ENCODE measurements around the gene BAMBI. TPM values are rescaled to one million over a fixed set of nuclear protein-coding genes. Genes with fewer than 3 reads are reported as not detected.
A peak's percentile ranks its signal among the peaks of the same experiment; 100 is the strongest.

BAMBI gene
- total and polyA plus RNA-seq, 5 donors from 2014 or later = 0.20 to 1.2 TPM; not detected in 3

- Histone ChIP-seq H3K9me3 (ENCODE audit: control insufficient read depth in 2 of 2, low read length in 2 of 2) (no peaks in the 10 kb centered on the region), H3K27me3 (ENCODE audit: control insufficient read depth, insufficient read depth, low read length) (peaks cover 3% of the 10 kb centered on the region), H3K27ac (ENCODE audit: insufficient read depth, low read length, poor library complexity, severe bottlenecking) (no peak overlapping the region), H3K4me1 (ENCODE audit: control insufficient read depth, insufficient read depth, low read length, poor library complexity, severe bottlenecking) (no peaks in the 10 kb centered on the region), H3K36me3 (ENCODE audit: control insufficient read depth, insufficient read depth, low read length) (no peaks in the 10 kb centered on the region), H3K4me3 (ENCODE audit: low read depth, low read length) (no peak overlapping the region)
- no peaks in the 10 kb centered on the region for H3K9me3 Mint-ChIP-seq
- H3K36me3 Mint-ChIP-seq = no peaks in the 10 kb centered on the region
- H3K4me3 Mint-ChIP-seq = no peak overlapping the region
- peaks cover 52% of the 10 kb centered on the region for H3K27me3 Mint-ChIP-seq
- DNase-seq = no peak
- ATAC-seq (ENCODE audit: low read depth in 2 of 2) = no peak
- peaks cover 0 to 8% (median 0%) of the 10 kb centered on the region in 4 donors for H3K4me1 Mint-ChIP-seq
- H3K27ac Mint-ChIP-seq = no peak overlapping the region
Measured at GRCh38 chr10:28719789-28720436, 42.6 kb downstream of the BAMBI start.

GRCh38 chr10:28721318-28721951, 44.1 kb downstream of the BAMBI start:
- Histone ChIP-seq H3K9me3 (ENCODE audit: control insufficient read depth in 2 of 2, low read length in 2 of 2) (no peaks in the 10 kb centered on the region), H3K4me1 (ENCODE audit: control insufficient read depth, insufficient read depth, low read length, poor library complexity, severe bottlenecking) (no peaks in the 10 kb centered on the region), H3K4me3 (ENCODE audit: low read depth, low read length) (no peak overlapping the region), H3K36me3 (ENCODE audit: control insufficient read depth, insufficient read depth, low read length) (no peaks in the 10 kb centered on the region), H3K27ac (ENCODE audit: insufficient read depth, low read length, poor library complexity, severe bottlenecking) (no peak overlapping the region), H3K27me3 (ENCODE audit: control insufficient read depth, insufficient read depth, low read length) (peaks cover 3% of the 10 kb centered on the region)
- H3K4me3 Mint-ChIP-seq = peak overlapping the region in 1 of 4 donors; percentile 38
- DNase-seq = no peak
- H3K4me1 Mint-ChIP-seq = peaks cover 0 to 8% (median 0%) of the 10 kb centered on the region in 4 donors
- no peak overlapping the region for H3K27ac Mint-ChIP-seq
- no peaks in the 10 kb centered on the region for H3K9me3 Mint-ChIP-seq
- no peak for ATAC-seq (ENCODE audit: low read depth in 2 of 2)
- H3K36me3 Mint-ChIP-seq = no peaks in the 10 kb centered on the region
- peaks cover 54% of the 10 kb centered on the region for H3K27me3 Mint-ChIP-seq

GRCh38 chr10:28722065-28722803, 44.9 kb downstream of the BAMBI start:
- DNase-seq = no peak
- no peak overlapping the region for H3K27ac Mint-ChIP-seq
- peaks cover 3% of the 10 kb centered on the region for H3K27me3 ChIP-seq (ENCODE audit: control insufficient read depth, insufficient read depth, low read length)
- peaks cover 52% of the 10 kb centered on the region for H3K27me3 Mint-ChIP-seq
- ATAC-seq (ENCODE audit: low read depth in 2 of 2) = no peak
- H3K9me3 Mint-ChIP-seq = no peaks in the 10 kb centered on the region
- H3K27ac ChIP-seq (ENCODE audit: insufficient read depth, low read length, poor library complexity, severe bottlenecking) = no peak overlapping the region
- H3K4me1 Mint-ChIP-seq = peaks cover 0 to 8% (median 0%) of the 10 kb centered on the region in 4 donors
- H3K4me3 ChIP-seq (ENCODE audit: low read depth, low read length) = no peak overlapping the region
- no peaks in the 10 kb centered on the region for H3K4me1 ChIP-seq (ENCODE audit: control insufficient read depth, insufficient read depth, low read length, poor library complexity, severe bottlenecking)
- H3K9me3 ChIP-seq (ENCODE audit: control insufficient read depth in 2 of 2, low read length in 2 of 2) = no peaks in the 10 kb centered on the region
- H3K36me3 Mint-ChIP-seq = no peaks in the 10 kb centered on the region
- peak overlapping the region in 2 of 4 donors; percentile 29 to 35 for H3K4me3 Mint-ChIP-seq
- no peaks in the 10 kb centered on the region for H3K36me3 ChIP-seq (ENCODE audit: control insufficient read depth, insufficient read depth, low read length)

GRCh38 chr10:28728366-28728765, 51.0 kb downstream of the BAMBI start:
- Mint-ChIP-seq H3K27ac (no peak overlapping the region), H3K4me1 (peaks cover 0 to 2% (median 0%) of the 10 kb centered on the region in 4 donors), H3K27me3 (peaks cover 16% of the 10 kb centered on the region), H3K4me3 (no peak overlapping the region), H3K9me3 (peaks cover 0 to 2% (median 1%) of the 10 kb centered on the region in 7 donors), H3K36me3 (no peaks in the 10 kb centered on the region)
- Histone ChIP-seq H3K9me3 (ENCODE audit: control insufficient read depth in 2 of 2, low read length in 2 of 2) (no peaks in the 10 kb centered on the region), H3K27me3 (ENCODE audit: control insufficient read depth, insufficient read depth, low read length) (no peaks in the 10 kb centered on the region), H3K27ac (ENCODE audit: insufficient read depth, low read length, poor library complexity, severe bottlenecking) (no peak overlapping the region), H3K4me3 (ENCODE audit: low read depth, low read length) (no peak overlapping the region), H3K36me3 (ENCODE audit: control insufficient read depth, insufficient read depth, low read length) (no peaks in the 10 kb centered on the region), H3K4me1 (ENCODE audit: control insufficient read depth, insufficient read depth, low read length, poor library complexity, severe bottlenecking) (no peaks in the 10 kb centered on the region)
- DNase-seq (no peak), ATAC-seq (ENCODE audit: low read depth in 2 of 2) (no peak)

- Mint-ChIP-seq H3K9me3 (peaks cover 0 to 7% (median 2%) of the 10 kb centered on the region in 7 donors), H3K4me3 (no peak overlapping the region)
- DNase-seq = no peak
Measured at GRCh38 chr10:28730031-28730778, 52.9 kb downstream of the BAMBI start.

GRCh38 chr10:28732091-28732490, 54.8 kb downstream of the BAMBI start:
- H3K36me3 ChIP-seq (ENCODE audit: control insufficient read depth, insufficient read depth, low read length) = no peaks in the 10 kb centered on the region
- Mint-ChIP-seq H3K9me3 (peaks cover 0 to 7% (median 2%) of the 10 kb centered on the region in 7 donors), H3K36me3 (no peaks in the 10 kb centered on the region), H3K4me1 (peaks cover 0 to 2% (median 0%) of the 10 kb centered on the region in 4 donors), H3K27ac (no peak overlapping the region), H3K27me3 (no peaks in the 10 kb centered on the region), H3K4me3 (no peak overlapping the region)
- no peaks in the 10 kb centered on the region for H3K4me1 ChIP-seq (ENCODE audit: control insufficient read depth, insufficient read depth, low read length, poor library complexity, severe bottlenecking)
- no peak overlapping the region for H3K27ac ChIP-seq (ENCODE audit: insufficient read depth, low read length, poor library complexity, severe bottlenecking)
- DNase-seq (no peak), ATAC-seq (ENCODE audit: low read depth in 2 of 2) (no peak)
- H3K4me3 ChIP-seq (ENCODE audit: low read depth, low read length) = no peak overlapping the region
- H3K27me3 ChIP-seq (ENCODE audit: control insufficient read depth, insufficient read depth, low read length) = peaks cover 2% of the 10 kb centered on the region
- H3K9me3 ChIP-seq (ENCODE audit: control insufficient read depth in 2 of 2, low read length in 2 of 2) = peaks cover 0 to 3% of the 10 kb centered on the region in 2 experiments

More at GRCh38 chr10:28730031-28730778, 52.9 kb downstream of the BAMBI start:
- ATAC-seq (ENCODE audit: low read depth in 2 of 2) = no peak
- peaks cover 0 to 3% of the 10 kb centered on the region in 2 experiments for H3K9me3 ChIP-seq (ENCODE audit: control insufficient read depth in 2 of 2, low read length in 2 of 2)
- H3K4me1 ChIP-seq (ENCODE audit: control insufficient read depth, insufficient read depth, low read length, poor library complexity, severe bottlenecking) = no peaks in the 10 kb centered on the region
- H3K27ac ChIP-seq (ENCODE audit: insufficient read depth, low read length, poor library complexity, severe bottlenecking) = no peak overlapping the region
- no peak overlapping the region for H3K4me3 ChIP-seq (ENCODE audit: low read depth, low read length)
- H3K36me3 Mint-ChIP-seq = no peaks in the 10 kb centered on the region
- no peaks in the 10 kb centered on the region for H3K27me3 ChIP-seq (ENCODE audit: control insufficient read depth, insufficient read depth, low read length)
- no peak overlapping the region for H3K27ac Mint-ChIP-seq
- H3K4me1 Mint-ChIP-seq = peaks cover 0 to 2% (median 0%) of the 10 kb centered on the region in 4 donors
- no peaks in the 10 kb centered on the region for H3K27me3 Mint-ChIP-seq
- H3K36me3 ChIP-seq (ENCODE audit: control insufficient read depth, insufficient read depth, low read length) = no peaks in the 10 kb centered on the region

All from CD4-positive, CD25-positive, alpha-beta regulatory T cell (primary cell).